GM18519 (cell line): Measurements from ENCODE around the gene ZNF362.
"Not testable (repeated sequence)": the region's sequence is repeated elsewhere in the genome, so short reads cannot be mapped to it uniquely, and the experiment has no call there.

Source experiments
- ATAC-seq: cut with Tn5 transposase; IDR thresholded peaks from one replicate; pipeline ENCODE4 v1.9.1; 2021; ENCODE audit warnings: mild to moderate bottlenecking, moderate library complexity; ENCODE audit not compliant: unreplicated experiment, low FRiP score

ZNF362 gene

GRCh38 chr1:33281554-33282303, 25.4 kb downstream of the ZNF362 start:
- no peak for ATAC-seq

- no peak for ATAC-seq
Measured at GRCh38 chr1:33282791-33283190, 26.5 kb downstream of the ZNF362 start.

- ATAC-seq: no peak
Measured at GRCh38 chr1:33284049-33284448, 27.8 kb downstream of the ZNF362 start.

GRCh38 chr1:33286451-33287185, 30.3 kb downstream of the ZNF362 start:
- no peak for ATAC-seq

GRCh38 chr1:33287317-33287716, 31.0 kb downstream of the ZNF362 start:
- ATAC-seq: no peak

GRCh38 chr1:33288976-33289857, 32.9 kb downstream of the ZNF362 start:
- no peak for ATAC-seq

GRCh38 chr1:33289858-33290154, 33.5 kb downstream of the ZNF362 start:
- ATAC-seq: no peak

GRCh38 chr1:33290615-33291014, 34.3 kb downstream of the ZNF362 start:
- not testable (repeated sequence) for ATAC-seq

GRCh38 chr1:33292726-33293340, 36.5 kb downstream of the ZNF362 start:
- no peak for ATAC-seq

GRCh38 chr1:33294071-33295010, 38.0 kb downstream of the ZNF362 start:
- no peak for ATAC-seq

- ATAC-seq: no peak
Measured at GRCh38 chr1:33295023-33295422, 38.7 kb downstream of the ZNF362 start.

- no peak for ATAC-seq
Measured at GRCh38 chr1:33295450-33296081, 39.3 kb downstream of the ZNF362 start.

- ATAC-seq: no peak
Measured at GRCh38 chr1:33296082-33296458, 39.8 kb downstream of the ZNF362 start.

GRCh38 chr1:33296824-33297223, 40.5 kb downstream of the ZNF362 start:
- ATAC-seq: no peak

- no peak for ATAC-seq
Measured at GRCh38 chr1:33297911-33298622, 41.8 kb downstream of the ZNF362 start.

- no peak for ATAC-seq
Measured at GRCh38 chr1:33298623-33299277, 42.5 kb downstream of the ZNF362 start.

GRCh38 chr1:33299461-33300155, 43.3 kb downstream of the ZNF362 start:
- ATAC-seq: no peak

GRCh38 chr1:33300673-33301072, 44.4 kb downstream of the ZNF362 start:
- no peak for ATAC-seq
